HG02885 (cell line): ENCODE results near the gene NUDT17.
A peak's percentile ranks its signal among the peaks of the same experiment; 100 is the strongest.

ENCODE experiments used
- ATAC-seq: cut with Tn5 transposase; IDR thresholded peaks from one replicate; pipeline ENCODE4 v1.9.1; 2021; ENCODE audit warnings: mild to moderate bottlenecking; ENCODE audit not compliant: unreplicated experiment, poor library complexity

The NUDT17 gene

DNA sequence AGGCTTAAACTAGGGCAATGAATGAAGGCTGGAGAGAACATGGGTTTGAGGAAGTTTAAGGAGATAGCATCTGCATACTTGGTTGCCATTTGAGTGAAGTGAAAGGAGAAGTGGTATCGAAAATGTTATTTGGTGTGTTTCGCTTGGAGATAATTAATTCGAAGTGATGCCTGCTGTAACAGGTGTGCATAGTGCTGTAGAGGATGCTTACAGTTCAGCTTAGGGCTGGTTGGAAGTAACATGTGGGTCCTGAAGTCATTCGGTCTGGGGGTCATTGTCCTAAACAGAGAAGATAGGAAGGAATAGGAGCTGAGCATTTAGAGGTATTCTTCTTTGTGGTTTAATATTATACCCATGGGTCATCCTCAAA lies 301 bp upstream of the NUDT17 start:
- ATAC-seq: peak; percentile 62

GRCh38 chr1:145846201-145846612 lies 777 bp downstream of the NUDT17 start:
- no peak for ATAC-seq

- no peak for ATAC-seq
Measured at GRCh38 chr1:145847827-145848226, 2.4 kb downstream of the NUDT17 start.

DNA sequence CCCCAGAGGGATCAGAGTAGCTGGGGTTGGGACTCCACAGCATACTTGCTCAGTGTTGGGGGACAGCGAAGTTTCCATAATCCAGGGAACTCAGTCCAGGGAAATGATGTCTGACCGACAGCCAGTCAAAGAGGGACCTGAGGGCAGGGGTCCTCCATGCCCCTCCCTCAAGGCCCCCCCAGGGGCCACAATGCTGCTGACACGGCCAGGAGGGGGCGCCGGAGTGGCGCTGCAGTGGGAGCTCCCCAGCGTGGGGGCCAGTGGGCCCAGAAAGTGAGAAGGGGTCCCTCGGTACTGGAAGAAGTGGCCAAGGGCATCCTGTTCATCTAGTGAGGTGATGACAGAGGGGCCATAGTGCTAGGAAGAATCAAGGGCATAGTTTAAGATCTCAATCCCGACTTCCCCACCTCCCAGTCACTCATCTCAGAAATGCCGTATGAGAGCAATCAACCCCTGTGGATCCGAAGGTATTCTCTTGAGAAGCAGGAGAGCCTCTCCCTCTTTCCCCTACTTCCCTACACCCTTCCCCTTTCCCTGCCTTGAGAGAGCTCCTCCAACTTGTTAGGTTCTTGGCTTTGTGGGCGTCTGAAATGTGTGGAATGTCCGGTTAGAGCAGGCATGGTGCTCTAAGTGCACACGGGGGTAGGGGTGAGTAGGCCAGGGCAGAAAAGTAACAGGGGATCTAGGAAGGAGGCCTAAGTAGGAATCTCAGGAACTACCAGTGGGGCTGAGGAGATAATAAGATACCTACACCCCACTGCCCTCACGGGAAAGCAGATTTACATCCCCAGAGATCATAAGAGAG lies 4.1 kb downstream of the NUDT17 start:
- ATAC-seq: no peak

DNA sequence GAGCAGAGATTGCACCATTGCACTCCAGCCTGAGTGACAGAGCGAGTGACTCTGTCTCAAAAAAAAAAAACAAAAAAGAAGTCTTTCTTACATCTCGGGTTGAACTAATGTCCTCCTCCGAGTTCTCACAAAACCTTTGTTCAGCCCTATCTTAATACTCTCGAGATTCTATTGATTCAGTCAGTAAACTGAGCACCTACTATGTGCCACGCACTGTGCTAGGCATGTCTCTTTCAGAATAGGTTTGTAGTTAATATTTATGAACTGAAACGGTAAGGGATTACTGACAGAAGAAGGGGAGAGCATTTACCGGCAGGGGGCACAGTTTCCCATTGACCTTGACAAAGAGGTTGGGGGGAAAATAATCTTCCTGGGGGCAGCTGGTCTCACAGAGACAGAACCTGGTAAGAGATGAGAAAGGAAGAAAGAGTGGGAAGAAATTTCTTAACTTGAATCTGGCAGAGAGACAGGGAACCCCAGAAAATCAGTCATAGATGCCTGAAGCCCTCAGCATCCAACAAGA lies 10.1 kb downstream of the NUDT17 start:
- no peak for ATAC-seq

DNA sequence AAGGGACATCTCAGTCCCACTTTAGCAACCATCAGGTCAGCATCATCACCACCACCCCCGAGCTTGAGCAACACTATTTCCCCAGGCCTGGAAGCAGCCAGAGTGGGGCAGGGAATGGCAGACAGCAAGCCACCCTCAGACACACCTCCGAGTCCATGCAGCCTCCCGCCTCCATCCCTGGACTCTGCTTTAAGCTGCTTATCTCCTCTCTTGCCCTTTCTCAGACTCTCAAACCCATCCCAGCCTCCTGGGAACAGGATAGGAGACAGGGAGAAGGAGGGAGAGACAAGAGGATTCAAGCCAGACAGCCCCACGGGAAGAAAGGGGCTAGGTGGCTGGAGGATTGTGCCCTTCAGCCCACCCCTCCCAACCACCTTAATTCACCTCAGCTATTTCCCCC lies 11.7 kb downstream of the NUDT17 start:
- no peak for ATAC-seq

GRCh38 chr1:145858238-145858900 lies 12.9 kb downstream of the NUDT17 start:
- no peak for ATAC-seq

DNA sequence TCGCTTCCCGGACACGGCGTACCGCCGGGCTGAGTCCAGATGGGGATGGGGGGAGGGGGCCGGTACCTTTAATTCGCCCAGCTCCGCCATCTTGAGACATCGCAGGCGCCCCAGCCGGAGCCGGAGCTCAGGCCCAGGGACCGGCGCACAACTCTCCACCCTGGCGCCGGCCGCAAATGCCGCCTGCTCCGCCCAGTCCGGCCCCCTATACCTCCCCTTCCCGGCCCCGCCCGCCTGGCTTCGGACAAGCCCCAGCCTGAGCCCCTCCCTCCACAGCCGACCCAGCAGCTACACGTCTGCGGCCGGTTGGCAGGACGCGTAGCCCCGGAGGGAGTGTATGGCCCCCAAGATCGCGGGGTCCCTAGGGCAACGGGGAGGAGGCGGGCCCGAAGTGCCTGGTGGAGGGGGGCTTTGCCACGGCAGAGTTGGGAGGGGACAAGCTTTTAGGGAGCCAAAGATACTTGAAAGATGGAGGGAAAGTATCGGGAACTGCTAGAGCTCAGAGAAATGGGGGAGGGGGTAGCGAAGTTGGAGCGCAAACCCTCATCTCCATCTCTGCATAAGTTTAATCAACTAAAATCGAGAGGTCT lies 13.6 kb downstream of the NUDT17 start, which contains the start of gene PIAS3:
Gene PIAS3 (minus strand): TSS at position 181 of the 590 bp plus-strand sequence. CDS start 91 bp downstream, at position 90.
- ATAC-seq: peak; percentile 88

- ATAC-seq: peak; percentile 74
Measured at GRCh38 chr1:145859491-145860023, 14.1 kb downstream of the NUDT17 start.

- ATAC-seq: no peak
Measured at GRCh38 chr1:145863282-145864018, 18.0 kb downstream of the NUDT17 start.

GRCh38 chr1:145868232-145868631 lies 22.8 kb downstream of the NUDT17 start:
- ATAC-seq: no peak

- no peak for ATAC-seq
Measured at GRCh38 chr1:145871994-145872924, 26.8 kb downstream of the NUDT17 start.

GRCh38 chr1:145874646-145875045 lies 29.2 kb downstream of the NUDT17 start:
- ATAC-seq: no peak

GRCh38 chr1:145877923-145878486 lies 32.6 kb downstream of the NUDT17 start:
- no peak for ATAC-seq

DNA sequence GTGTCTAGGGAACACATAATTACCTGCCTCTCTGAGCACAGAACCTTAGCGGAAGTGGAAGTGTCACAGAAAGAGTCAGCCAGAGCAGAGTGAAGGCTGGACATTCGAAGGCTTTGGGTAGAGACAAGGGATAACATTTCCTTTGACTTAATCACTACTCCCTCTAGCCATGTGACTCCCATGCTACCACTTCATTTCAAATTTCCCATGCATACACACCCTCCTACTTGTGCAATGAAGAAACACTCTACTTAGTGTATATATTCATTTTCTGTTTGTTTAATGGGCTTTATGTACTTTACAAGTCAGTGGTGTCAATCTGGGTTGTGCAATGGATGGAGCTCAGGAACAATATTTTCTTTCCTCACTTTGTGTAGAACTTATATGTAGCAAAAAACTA lies 33.3 kb downstream of the NUDT17 start:
- no peak for ATAC-seq

DNA sequence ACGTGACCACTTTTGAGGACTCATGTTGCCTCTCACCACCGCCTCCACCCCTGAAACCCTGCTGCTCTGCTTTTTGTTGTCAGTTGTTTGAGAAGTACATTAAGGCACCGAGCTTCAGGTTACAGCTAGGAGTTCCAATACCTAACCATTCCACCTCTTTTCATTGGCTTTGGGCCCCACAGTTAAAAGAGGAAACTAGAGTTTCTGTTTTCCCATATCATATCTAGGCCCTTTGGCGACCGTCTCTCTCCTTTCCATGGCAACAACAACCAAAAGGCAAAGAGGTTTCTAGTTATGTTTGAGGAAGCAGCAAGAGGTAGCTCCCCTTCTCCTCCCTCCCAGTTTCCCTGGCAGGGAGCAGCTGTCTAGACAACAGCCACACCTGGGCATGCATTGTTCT lies 34.3 kb downstream of the NUDT17 start:
- no peak for ATAC-seq

GRCh38 chr1:145884675-145885074 lies 39.2 kb downstream of the NUDT17 start:
- no peak for ATAC-seq

DNA sequence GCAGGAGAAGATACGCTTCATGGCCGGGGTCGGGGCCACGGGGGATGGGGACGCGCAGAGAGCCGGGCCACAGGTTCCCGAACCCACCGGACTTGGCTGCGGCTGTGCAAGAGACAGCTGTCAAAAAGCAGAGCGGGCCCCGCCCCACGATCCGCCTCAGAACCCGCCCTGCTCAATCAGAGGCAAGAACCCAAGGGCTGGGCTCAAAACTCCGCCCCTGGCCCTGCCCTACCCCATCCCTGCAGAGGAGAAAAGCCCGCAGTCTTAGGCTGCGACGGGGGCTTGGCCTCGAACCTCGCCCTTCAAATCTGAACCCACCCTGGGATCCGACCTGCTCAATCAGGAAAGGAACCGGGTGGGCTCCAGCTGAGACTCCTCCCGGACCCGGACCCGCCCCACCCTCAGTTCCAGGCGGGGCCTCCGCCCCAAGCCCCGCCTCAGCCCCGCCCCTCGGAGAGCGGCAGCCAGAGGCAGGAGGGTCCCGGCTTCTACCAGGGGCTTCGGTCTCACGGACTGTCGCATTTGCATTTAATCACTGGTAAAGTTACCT lies 40.4 kb downstream of the NUDT17 start, which contains the start of gene ANKRD35:
Gene ANKRD35 (minus strand): TSS at position 129 of the 550 bp plus-strand sequence. CDS start 108 bp downstream, at position 21.
- ATAC-seq: peak; percentile 99
